ENCODE data around the gene CDKN2C.

DNA sequence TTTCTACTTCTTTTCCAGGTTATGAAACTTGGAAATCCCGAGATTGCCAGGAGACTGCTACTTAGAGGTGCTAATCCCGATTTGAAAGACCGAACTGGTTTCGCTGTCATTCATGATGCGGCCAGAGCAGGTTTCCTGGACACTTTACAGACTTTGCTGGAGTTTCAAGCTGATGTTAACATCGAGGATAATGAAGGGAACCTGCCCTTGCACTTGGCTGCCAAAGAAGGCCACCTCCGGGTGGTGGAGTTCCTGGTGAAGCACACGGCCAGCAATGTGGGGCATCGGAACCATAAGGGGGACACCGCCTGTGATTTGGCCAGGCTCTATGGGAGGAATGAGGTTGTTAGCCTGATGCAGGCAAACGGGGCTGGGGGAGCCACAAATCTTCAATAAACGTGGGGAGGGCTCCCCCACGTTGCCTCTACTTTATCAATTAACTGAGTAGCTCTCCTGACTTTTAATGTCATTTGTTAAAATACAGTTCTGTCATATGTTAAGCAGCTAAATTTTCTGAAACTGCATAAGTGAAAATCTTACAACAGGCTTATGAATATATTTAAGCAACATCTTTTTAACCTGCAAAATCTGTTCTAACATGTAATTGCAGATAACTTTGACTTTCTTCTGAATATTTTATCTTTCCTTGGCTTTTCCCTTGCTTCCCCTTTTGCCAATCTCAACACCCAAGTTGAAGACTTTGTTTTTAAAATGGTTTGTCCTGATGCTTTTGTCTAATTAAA is 4.0 kb downstream of the CDKN2C start:
- TF ChIP-seq, protein P1, sequence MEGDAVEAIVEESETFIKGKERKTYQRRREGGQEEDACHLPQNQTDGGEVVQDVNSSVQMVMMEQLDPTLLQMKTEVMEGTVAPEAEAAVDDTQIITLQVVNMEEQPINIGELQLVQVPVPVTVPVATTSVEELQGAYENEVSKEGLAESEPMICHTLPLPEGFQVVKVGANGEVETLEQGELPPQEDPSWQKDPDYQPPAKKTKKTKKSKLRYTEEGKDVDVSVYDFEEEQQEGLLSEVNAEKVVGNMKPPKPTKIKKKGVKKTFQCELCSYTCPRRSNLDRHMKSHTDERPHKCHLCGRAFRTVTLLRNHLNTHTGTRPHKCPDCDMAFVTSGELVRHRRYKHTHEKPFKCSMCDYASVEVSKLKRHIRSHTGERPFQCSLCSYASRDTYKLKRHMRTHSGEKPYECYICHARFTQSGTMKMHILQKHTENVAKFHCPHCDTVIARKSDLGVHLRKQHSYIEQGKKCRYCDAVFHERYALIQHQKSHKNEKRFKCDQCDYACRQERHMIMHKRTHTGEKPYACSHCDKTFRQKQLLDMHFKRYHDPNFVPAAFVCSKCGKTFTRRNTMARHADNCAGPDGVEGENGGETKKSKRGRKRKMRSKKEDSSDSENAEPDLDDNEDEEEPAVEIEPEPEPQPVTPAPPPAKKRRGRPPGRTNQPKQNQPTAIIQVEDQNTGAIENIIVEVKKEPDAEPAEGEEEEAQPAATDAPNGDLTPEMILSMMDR (IDR thresholded peaks at IDR 0.05) = no peak
- no peak for TF ChIP-seq ZNF317 (CRISPR knock-in tag; IDR thresholded peaks at IDR 0.05; ENCODE audit: borderline replicate concordance, low read depth)
- TF ChIP-seq ZNF232 (CRISPR knock-in tag; IDR thresholded peaks at IDR 0.05) = no peak
- TF ChIP-seq ZBTB21 (CRISPR knock-in tag; IDR thresholded peaks at IDR 0.05; ENCODE audit: borderline replicate concordance) = no peak
- no peak for TF ChIP-seq ZNF416 (CRISPR knock-in tag; IDR thresholded peaks at IDR 0.05)
- no peak for TF ChIP-seq NR3C1 (CRISPR knock-in tag; conservative IDR thresholded peaks at IDR 0.05; ENCODE audit: low read depth)
- TF ChIP-seq, protein P2, sequence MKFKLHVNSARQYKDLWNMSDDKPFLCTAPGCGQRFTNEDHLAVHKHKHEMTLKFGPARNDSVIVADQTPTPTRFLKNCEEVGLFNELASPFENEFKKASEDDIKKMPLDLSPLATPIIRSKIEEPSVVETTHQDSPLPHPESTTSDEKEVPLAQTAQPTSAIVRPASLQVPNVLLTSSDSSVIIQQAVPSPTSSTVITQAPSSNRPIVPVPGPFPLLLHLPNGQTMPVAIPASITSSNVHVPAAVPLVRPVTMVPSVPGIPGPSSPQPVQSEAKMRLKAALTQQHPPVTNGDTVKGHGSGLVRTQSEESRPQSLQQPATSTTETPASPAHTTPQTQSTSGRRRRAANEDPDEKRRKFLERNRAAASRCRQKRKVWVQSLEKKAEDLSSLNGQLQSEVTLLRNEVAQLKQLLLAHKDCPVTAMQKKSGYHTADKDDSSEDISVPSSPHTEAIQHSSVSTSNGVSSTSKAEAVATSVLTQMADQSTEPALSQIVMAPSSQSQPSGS (CRISPR knock-in tag; IDR thresholded peaks at IDR 0.05; ENCODE audit: borderline replicate concordance, low read depth) = no peak
- TF ChIP-seq, protein P3, sequence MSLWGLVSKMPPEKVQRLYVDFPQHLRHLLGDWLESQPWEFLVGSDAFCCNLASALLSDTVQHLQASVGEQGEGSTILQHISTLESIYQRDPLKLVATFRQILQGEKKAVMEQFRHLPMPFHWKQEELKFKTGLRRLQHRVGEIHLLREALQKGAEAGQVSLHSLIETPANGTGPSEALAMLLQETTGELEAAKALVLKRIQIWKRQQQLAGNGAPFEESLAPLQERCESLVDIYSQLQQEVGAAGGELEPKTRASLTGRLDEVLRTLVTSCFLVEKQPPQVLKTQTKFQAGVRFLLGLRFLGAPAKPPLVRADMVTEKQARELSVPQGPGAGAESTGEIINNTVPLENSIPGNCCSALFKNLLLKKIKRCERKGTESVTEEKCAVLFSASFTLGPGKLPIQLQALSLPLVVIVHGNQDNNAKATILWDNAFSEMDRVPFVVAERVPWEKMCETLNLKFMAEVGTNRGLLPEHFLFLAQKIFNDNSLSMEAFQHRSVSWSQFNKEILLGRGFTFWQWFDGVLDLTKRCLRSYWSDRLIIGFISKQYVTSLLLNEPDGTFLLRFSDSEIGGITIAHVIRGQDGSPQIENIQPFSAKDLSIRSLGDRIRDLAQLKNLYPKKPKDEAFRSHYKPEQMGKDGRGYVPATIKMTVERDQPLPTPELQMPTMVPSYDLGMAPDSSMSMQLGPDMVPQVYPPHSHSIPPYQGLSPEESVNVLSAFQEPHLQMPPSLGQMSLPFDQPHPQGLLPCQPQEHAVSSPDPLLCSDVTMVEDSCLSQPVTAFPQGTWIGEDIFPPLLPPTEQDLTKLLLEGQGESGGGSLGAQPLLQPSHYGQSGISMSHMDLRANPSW (CRISPR knock-in tag; conservative IDR thresholded peaks at IDR 0.05; ENCODE audit: low read depth) = no peak
- no peak for TF ChIP-seq TEAD4 (CRISPR knock-in tag; IDR thresholded peaks at IDR 0.05)
- TF ChIP-seq, protein P4, sequence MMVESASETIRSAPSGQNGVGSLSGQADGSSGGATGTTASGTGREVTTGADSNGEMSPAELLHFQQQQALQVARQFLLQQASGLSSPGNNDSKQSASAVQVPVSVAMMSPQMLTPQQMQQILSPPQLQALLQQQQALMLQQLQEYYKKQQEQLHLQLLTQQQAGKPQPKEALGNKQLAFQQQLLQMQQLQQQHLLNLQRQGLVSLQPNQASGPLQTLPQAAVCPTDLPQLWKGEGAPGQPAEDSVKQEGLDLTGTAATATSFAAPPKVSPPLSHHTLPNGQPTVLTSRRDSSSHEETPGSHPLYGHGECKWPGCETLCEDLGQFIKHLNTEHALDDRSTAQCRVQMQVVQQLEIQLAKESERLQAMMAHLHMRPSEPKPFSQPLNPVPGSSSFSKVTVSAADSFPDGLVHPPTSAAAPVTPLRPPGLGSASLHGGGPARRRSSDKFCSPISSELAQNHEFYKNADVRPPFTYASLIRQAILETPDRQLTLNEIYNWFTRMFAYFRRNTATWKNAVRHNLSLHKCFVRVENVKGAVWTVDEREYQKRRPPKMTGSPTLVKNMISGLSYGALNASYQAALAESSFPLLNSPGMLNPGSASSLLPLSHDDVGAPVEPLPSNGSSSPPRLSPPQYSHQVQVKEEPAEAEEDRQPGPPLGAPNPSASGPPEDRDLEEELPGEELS (CRISPR knock-in tag; IDR thresholded peaks at IDR 0.05) = no peak
- TF ChIP-seq, protein P5, sequence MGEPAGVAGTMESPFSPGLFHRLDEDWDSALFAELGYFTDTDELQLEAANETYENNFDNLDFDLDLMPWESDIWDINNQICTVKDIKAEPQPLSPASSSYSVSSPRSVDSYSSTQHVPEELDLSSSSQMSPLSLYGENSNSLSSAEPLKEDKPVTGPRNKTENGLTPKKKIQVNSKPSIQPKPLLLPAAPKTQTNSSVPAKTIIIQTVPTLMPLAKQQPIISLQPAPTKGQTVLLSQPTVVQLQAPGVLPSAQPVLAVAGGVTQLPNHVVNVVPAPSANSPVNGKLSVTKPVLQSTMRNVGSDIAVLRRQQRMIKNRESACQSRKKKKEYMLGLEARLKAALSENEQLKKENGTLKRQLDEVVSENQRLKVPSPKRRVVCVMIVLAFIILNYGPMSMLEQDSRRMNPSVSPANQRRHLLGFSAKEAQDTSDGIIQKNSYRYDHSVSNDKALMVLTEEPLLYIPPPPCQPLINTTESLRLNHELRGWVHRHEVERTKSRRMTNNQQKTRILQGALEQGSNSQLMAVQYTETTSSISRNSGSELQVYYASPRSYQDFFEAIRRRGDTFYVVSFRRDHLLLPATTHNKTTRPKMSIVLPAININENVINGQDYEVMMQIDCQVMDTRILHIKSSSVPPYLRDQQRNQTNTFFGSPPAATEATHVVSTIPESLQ (CRISPR knock-in tag; IDR thresholded peaks at IDR 0.05) = no peak
- no peak for TF ChIP-seq NFYB (CRISPR knock-in tag; conservative IDR thresholded peaks at IDR 0.05; ENCODE audit: low read depth)
- TF ChIP-seq ELF4 (CRISPR knock-in tag; IDR thresholded peaks at IDR 0.05; ENCODE audit: low read depth) = no peak
- no peak for TF ChIP-seq CREB1 (CRISPR knock-in tag; IDR thresholded peaks at IDR 0.05)
